ENCODE results near the gene CCM2.

GRCh38 chr7:45099891-45100760 lies 100.1 kb downstream of the CCM2 start:
- TF ChIP-seq CTCF (IDR thresholded peaks at IDR 0.05) (no peak), POLR2A (IDR thresholded peaks at IDR 0.05) (no peak)

Data from prostate gland (tissue), 2 donors.